Loucy (cell line): ENCODE measurements around the gene PLEKHS1.
A peak's percentile ranks its signal among the peaks of the same experiment; 100 is the strongest.

Experiments used
- CTCF ChIP-seq: fragments of 200-600 bp; sonication (generic); conservative IDR thresholded peaks from 2 replicates; pipeline ENCODE4 v1.5.1; 2014; ENCODE audit warnings: mild to moderate bottlenecking, antibody characterized with exemption, low read length
- EZH2phosphoT487 ChIP-seq: fragments of 200-600 bp; IDR thresholded peaks from 2 replicates; pipeline ENCODE4 v1.6.1; 2018; ENCODE audit warnings: antibody characterized with exemption, mild to moderate bottlenecking, moderate library complexity, borderline replicate concordance

- TF ChIP-seq CTCF: peak; percentile 39
- no peak for TF ChIP-seq EZH2phosphoT487
Observed at GRCh38 chr10:113780681-113781250, 29.3 kb downstream of the PLEKHS1 start.
